Measurements from ENCODE around the gene ZNF407.
"Not testable (repeated sequence)": the region's sequence is repeated elsewhere in the genome, so short reads cannot be mapped to it uniquely, and the experiment has no call there.

Gene ZNF407

DNA sequence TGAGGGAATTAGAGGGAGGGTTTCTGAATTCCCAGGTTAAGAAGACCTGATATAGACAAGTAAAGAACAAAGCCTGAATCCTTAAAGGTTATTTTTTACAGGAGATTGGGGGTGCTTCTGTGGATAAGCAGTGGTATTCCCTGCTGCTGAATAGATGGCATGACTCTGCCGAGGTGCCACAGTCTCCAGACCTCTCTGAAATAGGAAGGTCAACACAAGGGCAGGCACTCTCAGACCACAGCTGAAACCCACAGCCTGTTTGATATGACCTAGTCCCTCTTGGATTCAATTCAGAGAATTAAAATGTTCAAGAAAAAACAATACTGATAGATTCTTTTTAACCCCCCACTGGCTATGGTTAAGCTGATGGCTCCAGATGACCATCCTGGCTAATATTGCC is 351.9 kb downstream of the ZNF407 start:
- no peak for TF ChIP-seq POLR2A (IDR thresholded peaks at IDR 0.05; ENCODE audit: low read depth, low read length)
- no peak for FAIRE-seq
- no peak for DNase-seq (ENCODE audit: insufficient read length, low spot score)

DNA sequence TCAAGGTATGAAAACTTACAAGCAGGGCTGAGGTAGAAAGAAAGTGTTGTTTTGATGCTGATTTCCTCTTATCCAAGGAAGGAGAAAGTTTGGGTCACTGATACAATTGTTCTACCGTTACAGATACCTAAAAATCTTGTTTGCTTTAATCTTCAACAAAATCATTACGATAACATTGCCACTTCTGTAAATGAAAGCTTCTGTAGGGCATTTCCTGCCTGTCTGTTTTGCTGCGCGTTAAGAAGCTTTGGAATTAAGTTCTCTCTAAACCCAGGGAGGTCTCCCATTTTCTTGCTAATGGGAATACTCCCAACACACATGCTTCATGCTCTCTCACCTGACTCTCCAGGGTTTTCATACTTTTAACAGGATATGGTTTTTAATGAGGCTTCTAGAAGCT is 352.8 kb downstream of the ZNF407 start:
- TF ChIP-seq POLR2A (IDR thresholded peaks at IDR 0.05; ENCODE audit: low read depth, low read length): no peak
- FAIRE-seq (no peak), DNase-seq (ENCODE audit: insufficient read length, low spot score) (no peak)

DNA sequence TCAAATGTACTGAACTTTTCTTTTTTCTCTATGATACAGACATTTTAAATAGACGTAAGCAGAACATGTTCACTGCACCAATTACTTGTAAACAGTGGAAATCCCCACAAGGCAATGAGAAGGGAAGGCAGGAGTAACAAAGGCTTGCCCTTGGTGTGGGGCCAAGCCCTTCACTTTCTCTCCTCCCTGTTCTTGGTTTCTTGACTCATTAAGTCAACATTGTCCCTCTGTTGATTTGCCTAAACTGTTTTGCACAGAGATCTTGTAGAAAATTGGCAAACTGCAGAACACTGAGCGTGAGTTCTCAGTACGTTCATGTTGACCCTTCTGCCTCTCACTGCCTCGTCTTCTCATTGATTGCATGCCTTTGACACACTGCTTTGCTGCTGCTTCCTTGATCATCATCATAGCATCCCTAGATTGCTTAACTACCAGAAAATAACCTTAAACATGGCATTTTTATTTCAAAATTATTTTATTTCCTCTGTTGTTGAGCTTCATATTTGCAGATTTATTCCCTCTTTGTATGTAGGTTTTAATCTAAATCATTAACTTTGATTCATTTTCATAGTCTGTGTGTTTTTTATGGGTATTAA is 353.6 kb downstream of the ZNF407 start:
- FAIRE-seq (no peak), DNase-seq (ENCODE audit: insufficient read length, low spot score) (peak; percentile 1)
- TF ChIP-seq POLR2A (IDR thresholded peaks at IDR 0.05; ENCODE audit: low read depth, low read length): no peak

DNA sequence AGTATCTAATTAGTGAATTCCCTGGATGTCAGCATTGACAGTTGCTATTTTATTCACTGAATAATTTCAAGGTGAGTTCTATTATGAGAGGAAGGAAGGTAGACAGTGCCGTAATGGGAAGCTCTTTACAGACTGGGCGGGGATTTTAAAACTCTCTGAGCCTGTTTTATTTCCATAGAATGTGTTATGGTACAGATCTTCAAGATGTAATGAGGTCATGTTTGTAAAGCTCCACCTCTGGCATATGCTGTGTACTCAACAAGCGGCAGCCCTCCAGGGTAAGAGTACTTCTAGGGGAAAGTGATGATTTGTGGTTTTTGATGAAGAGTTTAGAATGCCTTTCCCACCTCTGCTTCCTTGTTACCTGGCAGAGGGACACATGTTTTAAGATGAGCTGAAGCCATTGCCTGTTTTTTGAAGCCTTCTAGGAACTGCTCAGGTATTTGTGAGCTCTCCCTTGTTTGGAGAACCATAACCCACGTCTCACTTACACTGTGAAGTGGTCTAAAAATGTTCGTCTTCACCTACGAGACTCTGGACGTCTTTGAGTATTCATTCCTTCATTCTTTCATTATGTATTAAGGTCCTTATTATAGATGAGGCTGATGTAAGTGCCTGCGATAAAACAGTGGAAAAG is 360.0 kb downstream of the ZNF407 start:
- FAIRE-seq (no peak), DNase-seq (ENCODE audit: insufficient read length, low spot score) (no peak)
- no peak for TF ChIP-seq POLR2A (IDR thresholded peaks at IDR 0.05; ENCODE audit: low read depth, low read length)

DNA sequence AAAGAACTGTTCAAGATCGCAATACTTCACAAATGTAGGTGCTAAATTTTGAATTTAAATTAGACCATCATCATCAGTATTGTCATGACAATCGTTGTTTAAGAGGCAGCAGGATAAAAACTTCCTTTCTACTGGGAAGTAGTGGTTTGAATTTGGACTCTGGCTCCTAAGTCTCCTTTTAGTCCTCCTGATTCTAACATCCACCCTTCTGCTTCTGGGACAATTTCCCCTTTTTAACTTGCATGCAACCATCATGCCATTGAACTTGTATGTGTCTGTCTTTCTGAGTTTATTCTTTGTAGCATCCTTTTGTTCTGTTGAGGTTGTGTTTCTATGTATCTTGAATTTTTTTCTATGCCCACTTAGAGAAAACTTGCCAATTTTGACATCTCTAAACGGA is 361.5 kb downstream of the ZNF407 start:
- DNase-seq (ENCODE audit: insufficient read length, low spot score): no peak
- TF ChIP-seq POLR2A (IDR thresholded peaks at IDR 0.05; ENCODE audit: low read depth, low read length): no peak
- FAIRE-seq: no peak

DNA sequence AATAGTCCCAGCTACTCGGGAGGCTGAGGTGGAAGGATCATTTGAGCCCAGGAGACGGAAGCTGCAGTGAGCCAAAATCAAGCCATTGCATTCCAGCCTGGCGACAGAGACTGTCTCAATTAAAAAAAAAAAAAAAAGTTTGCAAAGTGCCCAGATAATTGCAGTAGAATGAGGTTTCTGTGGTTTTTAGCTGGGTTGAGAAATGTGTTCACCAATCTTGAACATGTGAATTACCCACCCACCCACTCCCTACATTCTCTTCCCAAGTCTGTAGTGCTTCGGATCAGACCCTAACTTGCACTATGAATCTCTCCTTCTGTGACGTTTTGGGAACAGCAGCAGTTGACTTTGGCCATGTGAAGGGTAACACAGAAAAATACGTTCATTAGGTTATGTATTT is 363.9 kb downstream of the ZNF407 start:
- TF ChIP-seq POLR2A (IDR thresholded peaks at IDR 0.05; ENCODE audit: low read depth, low read length): no peak
- DNase-seq (ENCODE audit: insufficient read length, low spot score) (no peak), FAIRE-seq (no peak)

DNA sequence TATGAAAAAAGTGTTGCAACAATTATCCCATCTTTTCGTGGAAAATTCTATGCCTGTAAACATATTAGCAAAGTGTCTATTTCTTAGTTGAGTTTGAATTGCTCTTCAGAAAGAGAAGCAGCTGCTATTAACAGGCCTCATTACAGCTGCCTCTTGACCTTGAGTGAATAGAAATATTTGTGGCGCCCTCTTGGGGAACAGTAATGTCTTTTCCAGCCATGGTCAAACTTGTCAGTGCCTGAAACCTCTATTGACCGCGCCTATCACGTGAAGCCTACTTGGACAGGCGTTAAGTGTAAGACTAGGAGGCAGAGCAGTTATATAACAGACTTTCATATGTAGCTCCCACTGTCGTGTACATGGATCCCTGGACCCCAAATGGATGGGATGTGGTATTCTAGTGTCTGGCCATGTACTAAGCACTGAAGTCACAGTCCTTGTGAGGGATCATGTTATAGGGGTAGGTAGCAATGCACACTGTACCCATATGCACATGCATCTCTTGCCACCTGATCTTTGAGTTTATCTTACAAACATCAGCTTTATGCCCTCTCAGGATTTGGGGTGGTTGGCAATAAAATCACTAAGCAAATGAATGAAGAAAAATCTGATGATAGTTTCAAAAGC is 366.3 kb downstream of the ZNF407 start:
- TF ChIP-seq POLR2A (IDR thresholded peaks at IDR 0.05; ENCODE audit: low read depth, low read length): no peak
- FAIRE-seq: no peak
- no peak for DNase-seq (ENCODE audit: insufficient read length, low spot score)

DNA sequence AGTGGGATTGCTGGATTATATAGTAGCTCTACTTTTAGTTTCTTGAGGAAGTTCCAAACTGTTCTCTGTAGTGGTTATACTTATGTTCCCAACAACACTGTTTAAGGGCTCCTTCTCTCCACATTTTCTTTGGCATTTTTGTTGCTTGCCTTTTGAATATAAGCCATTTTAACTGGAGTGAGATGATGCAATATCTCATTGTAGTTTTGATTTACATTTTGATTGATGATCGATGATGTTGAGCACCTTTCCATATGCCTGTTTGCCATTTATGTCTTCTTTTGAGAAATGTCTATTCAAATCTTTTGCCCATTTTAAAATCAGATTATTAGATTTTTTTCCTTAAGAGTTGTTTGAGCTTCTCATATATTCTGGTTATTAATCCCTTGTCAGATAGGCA is 368.0 kb downstream of the ZNF407 start:
- FAIRE-seq: no peak

DNA sequence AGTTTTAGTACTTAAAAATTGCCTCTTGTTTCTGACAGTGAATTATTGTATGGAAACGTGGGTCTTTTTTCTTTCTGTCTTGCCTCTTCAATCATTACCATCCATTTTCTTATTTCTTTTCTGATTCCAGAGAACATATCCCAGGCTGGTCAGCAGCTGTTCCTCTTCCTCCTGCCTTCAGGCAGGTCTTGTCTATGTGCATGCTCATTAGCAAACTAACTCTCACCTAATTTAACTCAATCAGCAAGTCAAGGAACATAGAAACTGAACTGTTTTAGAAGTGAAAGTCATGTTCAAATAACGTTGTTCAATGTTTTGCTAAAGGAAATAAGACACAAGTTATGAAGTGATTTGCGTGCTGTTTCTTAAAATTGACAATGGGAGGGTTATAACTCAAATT is 369.8 kb downstream of the ZNF407 start:
- FAIRE-seq: no peak
- no peak for DNase-seq (ENCODE audit: insufficient read length, low spot score)
- no peak for TF ChIP-seq POLR2A (IDR thresholded peaks at IDR 0.05; ENCODE audit: low read depth, low read length)

More for the DNA sequence above, 368.0 kb downstream of the ZNF407 start:
- no peak for DNase-seq (ENCODE audit: insufficient read length, low spot score)
- no peak for TF ChIP-seq POLR2A (IDR thresholded peaks at IDR 0.05; ENCODE audit: low read depth, low read length)

DNA sequence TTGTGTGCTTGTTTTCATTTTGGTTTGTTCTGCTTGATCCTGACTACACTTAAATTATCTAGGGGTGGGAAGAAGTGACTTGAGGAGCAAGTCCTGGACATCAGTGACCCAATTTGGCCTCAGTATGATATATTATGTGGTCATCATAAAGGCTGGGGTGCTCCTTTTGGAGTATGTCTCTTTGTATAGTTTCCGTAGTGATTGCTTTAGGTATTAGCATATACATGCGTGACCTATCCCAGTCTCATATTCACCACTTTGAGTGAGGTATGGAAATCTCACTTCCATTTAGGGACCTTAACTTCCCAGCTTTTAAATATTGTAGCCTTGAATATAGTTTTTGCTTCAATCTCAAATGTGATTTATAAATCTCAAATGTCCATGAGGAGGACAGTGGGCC is 370.3 kb downstream of the ZNF407 start:
- TF ChIP-seq POLR2A (IDR thresholded peaks at IDR 0.05; ENCODE audit: low read depth, low read length): no peak
- no peak for FAIRE-seq
- no peak for DNase-seq (ENCODE audit: insufficient read length, low spot score)

DNA sequence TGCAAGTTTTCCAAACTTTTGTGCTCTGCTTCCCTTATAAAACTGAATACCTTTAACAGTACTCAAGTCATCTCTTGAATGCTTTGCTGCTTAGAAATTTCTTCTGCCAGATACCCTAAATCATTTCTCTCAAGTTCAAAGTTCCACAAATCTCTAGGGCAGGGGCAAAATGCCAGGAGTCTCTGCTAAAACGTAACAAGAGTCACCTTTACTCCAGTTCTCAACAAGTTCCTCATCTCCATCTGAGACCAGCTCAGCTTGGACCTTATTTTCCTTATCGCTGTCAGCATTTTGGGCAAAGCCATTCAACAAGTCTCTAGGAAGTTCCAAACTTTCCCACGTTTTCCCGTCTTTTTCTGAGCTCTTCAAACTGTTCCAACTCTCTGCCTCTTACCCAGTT is 373.7 kb downstream of the ZNF407 start:
- FAIRE-seq: not testable (repeated sequence)

DNA sequence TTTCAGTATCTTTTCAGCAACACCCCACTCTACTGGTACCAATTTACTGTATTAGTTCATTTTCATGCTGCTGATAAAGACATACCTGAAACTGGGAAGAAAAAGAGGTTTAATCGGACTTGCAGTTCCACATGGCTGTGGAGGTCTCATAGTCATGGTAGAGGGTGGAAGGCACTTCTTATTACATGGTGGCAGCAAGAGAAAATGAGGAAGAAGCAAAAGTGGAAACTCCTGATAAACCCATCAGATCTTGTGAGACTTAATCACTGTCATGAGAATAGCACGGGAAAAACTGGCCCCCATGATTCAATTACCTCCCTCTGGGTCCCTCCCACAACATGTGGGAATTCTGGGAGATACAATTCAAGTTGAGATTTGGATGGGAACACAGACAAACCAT is 374.1 kb downstream of the ZNF407 start:
- not testable (repeated sequence) for DNase-seq (ENCODE audit: insufficient read length, low spot score); FAIRE-seq

More for the DNA sequence above, 373.7 kb downstream of the ZNF407 start:
- DNase-seq (ENCODE audit: insufficient read length, low spot score): not testable (repeated sequence)

DNA sequence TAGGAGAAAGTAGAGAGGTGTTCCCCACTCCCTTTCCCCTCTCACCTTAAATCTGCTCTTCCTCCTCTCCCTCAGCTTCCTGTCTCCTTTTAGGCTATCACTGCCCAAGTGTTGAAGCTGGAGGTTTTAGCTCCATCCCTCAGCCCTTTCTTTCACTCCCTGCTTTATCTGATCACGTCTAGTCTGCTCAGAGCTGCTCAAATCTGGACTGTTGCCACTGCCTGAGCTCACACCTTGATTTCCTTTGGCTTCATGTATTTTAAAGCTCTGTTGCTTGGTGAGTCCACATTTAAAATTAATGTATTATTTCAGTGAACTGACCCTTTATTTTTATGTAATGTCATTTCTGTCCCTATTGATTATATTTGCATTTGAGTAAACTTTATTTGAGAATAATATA is 374.7 kb downstream of the ZNF407 start:
- no peak for DNase-seq (ENCODE audit: insufficient read length, low spot score)

DNA sequence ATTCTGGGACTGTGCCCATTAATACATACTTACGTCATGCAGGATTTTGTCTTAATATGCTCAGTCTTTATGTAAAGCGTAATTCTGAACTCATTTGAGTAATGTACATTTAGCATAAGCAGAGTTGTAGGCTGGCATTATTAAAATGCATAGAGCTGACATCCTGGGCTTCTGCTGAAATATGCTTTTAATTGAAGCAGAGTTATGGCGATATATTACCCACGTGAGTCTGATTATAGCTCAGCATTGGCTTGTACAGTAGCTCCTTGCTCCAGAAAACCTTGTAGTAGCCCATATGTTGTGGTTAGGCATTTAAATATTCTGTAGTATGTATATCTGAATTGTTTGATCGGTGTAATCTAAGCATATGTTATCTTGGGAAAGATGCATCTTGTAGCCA is 377.3 kb downstream of the ZNF407 start:
- FAIRE-seq (no peak), DNase-seq (ENCODE audit: insufficient read length, low spot score) (no peak)
- no peak for TF ChIP-seq POLR2A (IDR thresholded peaks at IDR 0.05; ENCODE audit: low read depth, low read length)

More for the DNA sequence above, 374.7 kb downstream of the ZNF407 start:
- no peak for TF ChIP-seq POLR2A (IDR thresholded peaks at IDR 0.05; ENCODE audit: low read depth, low read length)
- FAIRE-seq: no peak

DNA sequence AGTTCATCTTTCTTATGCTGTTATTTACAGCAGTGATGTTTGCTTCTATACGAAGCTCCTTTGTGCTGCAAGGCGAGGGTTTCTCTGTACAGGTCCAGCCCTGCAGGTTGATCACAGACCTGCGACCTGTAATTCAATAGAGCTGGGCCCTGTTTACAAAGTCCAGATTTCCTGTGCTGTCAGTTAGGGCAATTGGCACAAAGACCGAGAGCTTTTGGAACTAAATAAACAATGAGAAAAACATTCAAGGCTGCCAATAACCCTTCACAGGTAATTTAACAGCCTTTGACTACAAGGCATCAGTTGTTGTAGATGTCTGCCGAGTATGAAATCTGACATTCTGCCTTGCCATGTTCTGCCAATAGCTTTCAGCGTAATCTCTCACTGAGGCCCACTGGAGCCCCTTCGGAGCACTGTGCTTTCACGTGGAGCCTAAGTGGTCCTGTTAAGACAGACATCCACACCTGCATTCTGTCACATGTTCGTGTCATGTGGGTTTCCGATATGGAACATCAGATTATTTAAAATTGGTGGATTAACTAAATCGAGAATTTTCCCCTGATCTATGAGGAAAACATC is 378.8 kb downstream of the ZNF407 start:
- DNase-seq (ENCODE audit: insufficient read length, low spot score): no peak
- FAIRE-seq: no peak
- TF ChIP-seq POLR2A (IDR thresholded peaks at IDR 0.05; ENCODE audit: low read depth, low read length): no peak

Data from H54 (cell line).